Stomach (tissue), 9 donors: ENCODE data around the gene KIF1A. TPM values are rescaled to one million over a fixed set of nuclear protein-coding genes. Genes with fewer than 3 reads are reported as not detected.
"Not testable (repeated sequence)": the region's sequence is repeated elsewhere in the genome, so short reads cannot be mapped to it uniquely, and the experiment has no call there.

Source experiments
- DNase-seq, 2 donors: peaks; one replicate each; pipeline versions ENCODE4 v3.0.0 to v3.0.0-alpha.2; 2013 to 2019
- H3K27ac ChIP-seq, 5 donors: fragments of 200-600 bp in 4 of 5; sonication (generic) in 4 of 5; one replicate each; pipeline ENCODE4 v1.5.1; 2013 to 2019; ENCODE audit warnings: mild to moderate bottlenecking in 1 of 5, moderate library complexity in 1 of 5
- H3K27me3 ChIP-seq, 3 donors: fragments of 200-600 bp; sonication (generic); one replicate each; pipeline ENCODE4 v1.5.1; 2017 to 2019; ENCODE audit warnings: mixed run types in 1 of 3
- H3K36me3 ChIP-seq, 4 donors: fragments of 200-600 bp; sonication (generic); 1 replicate in 3 of 4; 2 replicates in 1 of 4; pipeline ENCODE4 v1.5.1; 2016 to 2019
- H3K4me1 ChIP-seq, 4 donors: fragments of 200-600 bp; sonication (generic); one replicate each; pipeline ENCODE4 v1.5.1; 2016 to 2019
- H3K4me3 ChIP-seq, 4 donors: fragments of 200-600 bp; sonication (generic) in 3 of 4; one replicate each; pipeline ENCODE4 v1.5.1; 2016 to 2019; ENCODE audit warnings: mild to moderate bottlenecking in 1 of 4
- H3K9me3 ChIP-seq, 4 donors: fragments of 200-600 bp; sonication (generic); one replicate each; pipeline ENCODE4 v1.5.1; 2016 to 2019
- CTCF ChIP-seq, 7 experiments: fragments of 450-650 bp in 4 of 7; fragments of 200-600 bp in 3 of 7; sonication (generic) in 3 of 7; IDR thresholded peaks; one replicate each; pipeline ENCODE4 v1.5.1; 2016 to 2019; ENCODE audit warnings: antibody characterized with exemption in 7 of 7, control low read depth in 2 of 7, mild to moderate bottlenecking in 1 of 7
- EP300 ChIP-seq: sonication (generic); formaldehyde crosslinking; IDR thresholded peaks from one replicate; pipeline ENCODE4 v1.6.1; 2017; ENCODE audit warnings: antibody characterized with exemption
- POLR2A ChIP-seq, 4 donors: fragments of 450-650 bp; IDR thresholded peaks; one replicate each; pipeline ENCODE4 v1.6.1; 2016; ENCODE audit warnings: antibody characterized with exemption in 4 of 4, control low read depth in 2 of 4, mild to moderate bottlenecking in 1 of 4, moderate library complexity in 1 of 4
- POLR2AphosphoS5 ChIP-seq, 3 donors: sonication (generic); formaldehyde crosslinking; IDR thresholded peaks; one replicate each; pipeline ENCODE4 v1.6.1; 2016; ENCODE audit warnings: antibody characterized with exemption in 3 of 3
- WGBS, 5 donors: extraction: QIAGEN DNeasy Blood & Tissue Kit in 3 of 5; methylation state at CpG; one replicate each; pipeline versions ENCODE4 v1.1.5 to v1.1.7; 2013 to 2018; 5-methylcytosine and 5-hydroxymethylcytosine counted together
- intact Hi-C: fragments of 100-400 bp; cut with DNase I; formaldehyde crosslinking; loops from one replicate; pipeline ENCODE4 v1.15.1; 2023; ENCODE audit warnings: low total_unique reads
- polyA plus RNA-seq, 3 donors: library from polyadenylated mRNA; stranded (reverse); fragments of 200-250 nt; gene quantifications; one replicate each; pipeline ENCODE4 v1.2.3, GENCODE V29; 2013
- total RNA-seq, 5 donors: library from RNA; depleted of rRNA; stranded (reverse); fragments of >200 nt; gene quantifications; one replicate each; pipeline versions ENCODE4 v1.1.0 to v1.2.3, GENCODE V29; 2014 to 2016
- donor health status: healthy with polysubstance abuse.
- donor health status: Bipolar disorder and iron deficiency.
- donor health status: healthy.

KIF1A gene
- total and polyA plus RNA-seq, 8 donors = 0.15 to 12.5 (median 2.5) TPM

DNA sequence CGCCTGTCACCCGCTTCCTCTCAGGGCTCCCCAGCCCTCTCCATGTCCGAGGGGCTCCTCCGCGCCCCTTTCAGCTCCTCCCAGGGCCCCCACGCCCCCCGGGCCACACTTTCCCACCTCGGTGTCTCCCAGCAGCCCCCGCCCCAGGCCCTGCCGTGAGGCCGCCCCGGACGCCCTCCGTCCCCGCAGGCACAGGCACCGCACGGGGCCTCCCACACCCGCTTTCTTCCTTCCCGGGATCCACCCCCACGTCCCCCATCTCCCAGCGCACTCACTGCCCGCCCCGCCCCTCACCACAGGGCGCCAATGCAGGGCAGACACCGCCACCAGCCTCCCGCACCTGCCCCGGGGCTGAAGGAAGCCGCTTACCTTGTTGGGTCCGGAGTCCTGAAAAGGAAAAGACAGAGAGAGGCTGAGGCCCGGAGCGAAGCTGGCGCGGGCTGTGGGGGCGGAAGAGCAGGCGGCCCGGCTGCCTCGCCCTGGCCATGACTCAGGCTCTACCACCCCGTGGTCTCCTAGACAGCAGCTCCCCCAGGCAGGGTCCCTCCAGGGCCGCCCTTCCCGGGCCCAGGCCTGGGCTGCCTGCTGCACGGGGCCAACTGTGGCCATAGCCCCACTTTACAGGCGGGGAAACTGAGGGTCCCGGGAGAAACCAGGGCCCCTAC, 37.7 kb downstream of the KIF1A start:
- WGBS, 5 donors = 86 to 91% (median 89%) methylated on average over 32 to 43 of the region's 43 CpGs
- H3K27me3 ChIP-seq = peaks cover 0 to 67% (median 7%) of the 10 kb centered on the region in 3 donors
- H3K4me1 ChIP-seq = no peaks in the 10 kb centered on the region
- H3K4me3 ChIP-seq = no peak overlapping the region
- no peaks in the 10 kb centered on the region for H3K9me3 ChIP-seq
- TF ChIP-seq POLR2A (IDR thresholded peaks at IDR 0.05) (no peak), EP300 (no peak), CTCF (IDR thresholded peaks at IDR 0.05) (no peak), POLR2AphosphoS5 (IDR thresholded peaks at IDR 0.05) (no peak)
- intact Hi-C loops = no loop called here
- H3K36me3 ChIP-seq = no peaks in the 10 kb centered on the region
- H3K27ac ChIP-seq = no peak overlapping the region
- DNase-seq = no peak

DNA sequence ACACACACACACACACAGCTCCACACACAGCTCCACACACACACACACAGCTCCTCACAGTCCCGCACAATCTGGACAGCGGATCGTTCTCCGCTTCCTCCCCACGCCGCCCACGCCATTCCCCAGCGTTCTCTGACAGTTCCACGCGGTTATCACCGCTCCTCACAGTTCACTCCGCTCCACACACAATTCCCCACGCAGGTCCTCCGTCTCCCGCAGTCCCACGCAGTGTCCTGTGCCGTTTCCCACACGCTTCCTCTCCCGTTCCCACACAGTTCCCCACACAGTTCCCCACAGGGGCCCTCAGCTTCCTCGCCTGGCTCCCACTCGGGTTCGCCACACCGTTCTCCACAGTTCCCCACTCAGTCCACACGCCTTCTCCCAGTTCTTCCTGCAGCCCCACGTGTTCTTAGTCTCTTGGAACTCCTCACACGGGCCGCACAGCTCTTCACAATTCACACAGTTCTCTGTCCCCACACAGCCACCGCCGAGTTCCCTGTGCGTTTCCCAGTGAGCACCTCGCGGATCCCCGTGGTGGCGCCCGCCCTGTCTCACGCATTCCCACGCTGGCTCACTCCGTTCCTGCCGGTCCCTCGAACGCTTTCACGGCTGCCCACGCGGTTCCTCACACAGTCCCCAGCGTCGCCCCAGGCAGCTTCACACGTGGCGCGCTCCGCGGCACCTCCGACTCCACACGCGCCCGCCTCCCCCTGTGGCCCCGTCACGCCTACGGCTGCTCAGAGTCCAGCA, 38.4 kb downstream of the KIF1A start:
- Histone ChIP-seq H3K36me3 (no peaks in the 10 kb centered on the region), H3K27me3 (peaks cover 0 to 61% (median 7%) of the 10 kb centered on the region in 3 donors), H3K9me3 (no peaks in the 10 kb centered on the region), H3K27ac (no peak overlapping the region), H3K4me1 (no peaks in the 10 kb centered on the region), H3K4me3 (no peak overlapping the region)
- WGBS, 5 donors = 89 to 92% (median 90%) methylated on average over 56 to 58 of the region's 58 CpGs
- no peak for DNase-seq
- TF ChIP-seq EP300 (no peak), CTCF (IDR thresholded peaks at IDR 0.05) (no peak), POLR2A (IDR thresholded peaks at IDR 0.05) (no peak), POLR2AphosphoS5 (IDR thresholded peaks at IDR 0.05) (no peak)
- intact Hi-C loops = no loop called here

GRCh38 chr2:240780023-240780700, 39.9 kb downstream of the KIF1A start:
- peak in 1 of 2 donors; percentile 42 for DNase-seq
- Histone ChIP-seq H3K4me3 (no peak overlapping the region), H3K27me3 (peaks cover 0 to 46% (median 3%) of the 10 kb centered on the region in 3 donors), H3K36me3 (no peaks in the 10 kb centered on the region), H3K4me1 (no peaks in the 10 kb centered on the region), H3K9me3 (no peaks in the 10 kb centered on the region), H3K27ac (no peak overlapping the region)
- intact Hi-C loops = no loop called here
- no peak for TF ChIP-seq POLR2A (IDR thresholded peaks at IDR 0.05)
- TF ChIP-seq CTCF (IDR thresholded peaks at IDR 0.05) = no peak
- no peak for TF ChIP-seq POLR2AphosphoS5 (IDR thresholded peaks at IDR 0.05)
- TF ChIP-seq EP300 = no peak
- WGBS, 5 donors = 65 to 75% (median 70%) methylated on average over 39 of the region's 39 CpGs

- intact Hi-C loops, H3K4me3 ChIP-seq, H3K4me1 ChIP-seq, DNase-seq, H3K27ac ChIP-seq, H3K9me3 ChIP-seq, H3K36me3 ChIP-seq: not testable (repeated sequence)
- WGBS, 5 donors = 77 to 89% (median 80%) methylated on average over 6 of the region's 6 CpGs
- H3K27me3 ChIP-seq = peaks cover 0 to 39% (median 3%) of the 10 kb centered on the region in 3 donors
Observed at GRCh38 chr2:240779250-240779832, 40.7 kb downstream of the KIF1A start.
